ENCODE measurements around the gene HESX1. TPM values are rescaled to one million over a fixed set of nuclear protein-coding genes. Genes with fewer than 3 reads are reported as not detected.

Gene HESX1
- total and polyA plus RNA-seq, 9 of the 15 experiments (the other 6 are each of a cell fraction or from before 2014, with no cell fraction given), result 0.16 to 1.2 (median 0.76) TPM

DNA sequence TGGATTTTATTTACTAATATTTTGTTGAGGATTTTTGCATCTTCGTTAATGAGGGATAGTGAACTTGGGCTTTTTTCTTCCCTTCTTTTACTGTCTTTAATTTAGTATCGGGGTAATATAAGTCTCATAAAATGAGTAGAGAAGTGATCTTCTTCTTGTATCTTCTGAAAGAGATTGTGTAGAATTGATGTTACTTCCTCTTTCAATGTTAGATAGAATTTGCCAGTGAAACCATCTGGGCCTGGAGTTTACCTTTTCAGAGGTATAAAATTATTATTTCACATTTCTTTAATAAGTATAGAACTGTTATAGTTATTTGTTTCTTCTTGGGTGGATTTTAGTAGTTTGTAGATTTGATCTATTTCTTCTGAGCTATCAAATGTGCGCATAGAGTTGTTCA lies 7.8 kb downstream of the HESX1 start:
- H3K9me3 ChIP-seq (replicated peaks; ENCODE audit: control insufficient read depth, insufficient read depth, low read depth, low read length), result no peaks in the 10 kb centered on the region
- H3K4me2 ChIP-seq (ENCODE audit: insufficient read depth, low read length), result no peak overlapping the region
- intact Hi-C loops (cut with micrococcal nuclease), result no loop called here
- ATAC-seq (no peak), DNase-seq (ENCODE audit: extremely low read depth in 1 of 4, low spot score in 3 of 4) (no peak), FAIRE-seq (no peak)
- CTCF ChIA-PET (ENCODE audit: low intra/inter-chr PET ratio), result no interaction called here
- H3K36me3 ChIP-seq (ENCODE audit: control insufficient read depth, insufficient read depth, low read length), result no peaks in the 10 kb centered on the region
- no peak overlapping the region for H2AFZ ChIP-seq (ENCODE audit: low read depth, low read length)
- no peak for TF ChIP-seq E4F1 (CRISPR knock-in tag; IDR thresholded peaks at IDR 0.05; ENCODE audit: borderline replicate concordance)
- no peak for TF ChIP-seq ZNF830 (CRISPR knock-in tag; IDR thresholded peaks at IDR 0.05)
- TF ChIP-seq ARID2 (IDR thresholded peaks at IDR 0.05), result no peak
- no peak for TF ChIP-seq POLR2H (tag; IDR thresholded peaks at IDR 0.05; ENCODE audit: low read depth)
- TF ChIP-seq, protein P1, sequence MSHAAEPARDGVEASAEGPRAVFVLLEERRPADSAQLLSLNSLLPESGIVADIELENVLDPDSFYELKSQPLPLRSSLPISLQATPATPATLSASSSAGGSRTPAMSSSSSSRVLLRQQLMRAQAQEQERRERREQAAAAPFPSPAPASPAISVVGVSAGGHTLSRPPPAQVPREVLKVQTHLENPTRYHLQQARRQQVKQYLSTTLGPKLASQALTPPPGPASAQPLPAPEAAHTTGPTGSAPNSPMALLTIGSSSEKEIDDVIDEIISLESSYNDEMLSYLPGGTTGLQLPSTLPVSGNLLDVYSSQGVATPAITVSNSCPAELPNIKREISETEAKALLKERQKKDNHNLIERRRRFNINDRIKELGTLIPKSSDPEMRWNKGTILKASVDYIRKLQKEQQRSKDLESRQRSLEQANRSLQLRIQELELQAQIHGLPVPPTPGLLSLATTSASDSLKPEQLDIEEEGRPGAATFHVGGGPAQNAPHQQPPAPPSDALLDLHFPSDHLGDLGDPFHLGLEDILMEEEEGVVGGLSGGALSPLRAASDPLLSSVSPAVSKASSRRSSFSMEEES (CRISPR knock-in tag; IDR thresholded peaks at IDR 0.05), result no peak
- TF ChIP-seq ZNF395 (CRISPR knock-in tag; IDR thresholded peaks at IDR 0.05), result no peak
- no peak for TF ChIP-seq ZBTB11 (CRISPR knock-in tag; IDR thresholded peaks at IDR 0.05)
- TF ChIP-seq ILK (tag; IDR thresholded peaks at IDR 0.05; ENCODE audit: borderline replicate concordance, low read depth), result no peak
- TF ChIP-seq GTF2F1 (IDR thresholded peaks at IDR 0.05; ENCODE audit: low read depth, low read length), result no peak
- no peak for TF ChIP-seq ZNF445 (CRISPR knock-in tag; IDR thresholded peaks at IDR 0.05; ENCODE audit: low read depth)
- no peak for TF ChIP-seq MBD1 (CRISPR knock-in tag; IDR thresholded peaks at IDR 0.05)
- H4K20me1 ChIP-seq (replicated peaks; ENCODE audit: control insufficient read depth, insufficient read depth, low read length), result no peaks in the 10 kb centered on the region
- no TSS peak for BruUV-seq (replicated peaks)
- no peaks in the 10 kb centered on the region for H3K79me2 ChIP-seq (ENCODE audit: control insufficient read depth, insufficient read depth, low read length)
- H3K9ac ChIP-seq (ENCODE audit: insufficient read depth in 1 of 2, low read depth in 2 of 2, low read length in 2 of 2), result no peak overlapping the region
- no peaks in the 10 kb centered on the region for H3K9me1 ChIP-seq (ENCODE audit: control insufficient read depth, insufficient read depth, low read length)
- no peak overlapping the region for H3K4me3 ChIP-seq
- no peak overlapping the region for H3K27ac ChIP-seq (ENCODE audit: extremely low read depth, low read depth, low read length)
- POLR2A ChIA-PET, result no interaction called here
- peaks cover 0 to 3% of the 10 kb centered on the region in 2 experiments; a peak in 1 of 5 replicates for H3K27me3 ChIP-seq (ENCODE audit: control insufficient read depth in 2 of 2, insufficient read depth in 2 of 2, low read length in 2 of 2)
- H3K4me1 ChIP-seq (replicated peaks in 1 of 2; ENCODE audit: control insufficient read depth in 2 of 2, insufficient read depth in 2 of 2, low read length in 2 of 2), result no peaks in the 10 kb centered on the region
- WGBS (ENCODE audit: insufficient coverage, low coverage, missing lambda C conversion rate), result 10% methylated on average over 3 of the region's 3 CpGs
- in situ Hi-C loops (cut with MboI), result no loop called here
